Sigmoid colon (tissue), 4 donors: ENCODE results near the gene HECW1.

Source experiments
- EP300 ChIP-seq, 4 donors: sonication (generic); formaldehyde crosslinking; IDR thresholded peaks; one replicate each; pipeline ENCODE4 v1.6.1; 2017; ENCODE audit warnings: antibody characterized with exemption in 4 of 4
- POLR2A ChIP-seq, 2 donors: fragments of 450-650 bp; IDR thresholded peaks; one replicate each; pipeline ENCODE4 v1.6.1; 2016; ENCODE audit warnings: antibody characterized with exemption in 2 of 2, mild to moderate bottlenecking in 2 of 2, moderate library complexity in 2 of 2
- POLR2AphosphoS5 ChIP-seq, 4 donors: sonication (generic); formaldehyde crosslinking; IDR thresholded peaks; one replicate each; pipeline ENCODE4 v1.6.1; 2017; ENCODE audit warnings: antibody characterized with exemption in 4 of 4
- TF ChIP-seq, protein P1 (sequence below), 4 experiments: fragments of 450-650 bp in 3 of 4; fragments of 200-600 bp in 1 of 4; IDR thresholded peaks; one replicate each; pipeline ENCODE4 v1.5.1; 2016 to 2019; ENCODE audit warnings: antibody characterized with exemption in 4 of 4, mild to moderate bottlenecking in 3 of 4, moderate library complexity in 2 of 4

DNA sequence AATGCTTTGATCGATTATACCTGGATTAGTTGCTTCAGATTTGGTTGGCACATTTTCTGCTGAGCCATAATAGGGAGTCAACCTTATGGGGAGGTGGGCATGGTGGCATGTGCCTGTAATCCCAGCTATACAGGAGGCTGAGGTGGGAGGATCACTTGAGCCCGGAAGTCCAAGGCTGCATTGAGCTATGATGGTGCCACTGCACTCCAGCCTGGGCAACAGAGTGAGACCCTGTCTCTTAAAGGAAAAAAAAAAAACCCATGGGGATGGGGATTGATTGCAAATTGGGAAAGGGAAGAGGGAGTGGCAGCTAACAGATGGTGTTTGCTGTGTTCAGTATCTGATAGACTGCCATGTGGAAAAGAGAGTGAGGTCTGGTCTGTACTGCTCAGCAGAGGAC is 481.6 kb downstream of the HECW1 start:
- TF ChIP-seq, protein P1, sequence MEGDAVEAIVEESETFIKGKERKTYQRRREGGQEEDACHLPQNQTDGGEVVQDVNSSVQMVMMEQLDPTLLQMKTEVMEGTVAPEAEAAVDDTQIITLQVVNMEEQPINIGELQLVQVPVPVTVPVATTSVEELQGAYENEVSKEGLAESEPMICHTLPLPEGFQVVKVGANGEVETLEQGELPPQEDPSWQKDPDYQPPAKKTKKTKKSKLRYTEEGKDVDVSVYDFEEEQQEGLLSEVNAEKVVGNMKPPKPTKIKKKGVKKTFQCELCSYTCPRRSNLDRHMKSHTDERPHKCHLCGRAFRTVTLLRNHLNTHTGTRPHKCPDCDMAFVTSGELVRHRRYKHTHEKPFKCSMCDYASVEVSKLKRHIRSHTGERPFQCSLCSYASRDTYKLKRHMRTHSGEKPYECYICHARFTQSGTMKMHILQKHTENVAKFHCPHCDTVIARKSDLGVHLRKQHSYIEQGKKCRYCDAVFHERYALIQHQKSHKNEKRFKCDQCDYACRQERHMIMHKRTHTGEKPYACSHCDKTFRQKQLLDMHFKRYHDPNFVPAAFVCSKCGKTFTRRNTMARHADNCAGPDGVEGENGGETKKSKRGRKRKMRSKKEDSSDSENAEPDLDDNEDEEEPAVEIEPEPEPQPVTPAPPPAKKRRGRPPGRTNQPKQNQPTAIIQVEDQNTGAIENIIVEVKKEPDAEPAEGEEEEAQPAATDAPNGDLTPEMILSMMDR (IDR thresholded peaks at IDR 0.05) = no peak
- TF ChIP-seq POLR2AphosphoS5 (IDR thresholded peaks at IDR 0.05) (no peak), POLR2A (IDR thresholded peaks at IDR 0.05) (no peak), EP300 (IDR thresholded peaks at IDR 0.05) (no peak)
